Measurements from ENCODE around the gene RFTN1. TPM values are rescaled to one million over a fixed set of nuclear protein-coding genes. Genes with fewer than 3 reads are reported as not detected.

RFTN1 gene
- total RNA-seq, 2 experiments from 2014 or later: 59.9 to 63.4 TPM

DNA sequence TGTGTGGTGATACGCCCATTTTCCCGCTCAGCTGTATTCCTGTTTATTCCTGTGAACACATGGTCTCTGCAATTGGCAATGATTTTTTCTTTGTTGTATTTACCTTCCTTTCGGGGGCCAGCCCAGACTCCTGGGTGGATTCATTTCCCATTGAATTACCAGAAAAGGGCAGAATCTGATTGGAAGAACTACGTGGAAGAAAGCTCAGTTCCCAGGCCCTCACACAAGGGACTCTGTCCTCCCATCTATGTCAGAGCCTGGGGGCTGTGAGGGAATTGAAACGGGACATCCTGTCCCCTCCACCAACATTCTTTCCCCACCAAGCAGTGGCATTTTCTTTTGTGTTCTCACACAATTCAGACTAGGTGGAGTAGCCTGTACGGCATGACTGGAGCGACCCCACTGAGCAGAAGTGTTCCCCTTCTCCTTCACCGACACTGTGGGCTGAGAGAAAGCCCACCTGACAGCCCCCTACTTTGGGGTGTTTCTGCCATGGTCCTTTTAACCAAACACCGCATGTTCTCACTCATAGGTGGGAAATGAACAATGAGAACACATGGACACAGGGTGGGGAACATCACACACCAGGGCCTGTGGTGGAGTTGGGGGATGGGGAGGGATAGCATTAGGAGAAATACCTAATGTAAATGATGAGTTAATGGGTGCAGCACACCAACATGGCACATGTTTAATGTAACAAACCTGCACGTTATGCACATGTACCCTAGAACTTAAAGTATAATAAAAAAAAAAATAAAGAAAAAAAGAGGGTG, 32.1 kb upstream of the RFTN1 start:
- Mint-ChIP-seq H3K9me3 (ENCODE audit: insufficient read depth) (peaks cover 4% of the 10 kb centered on the region), H3K27me3 (ENCODE audit: low read depth) (peaks cover 7% of the 10 kb centered on the region), H3K36me3 (ENCODE audit: low read depth) (no peaks in the 10 kb centered on the region), H3K27ac (no peak overlapping the region), H3K4me1 (ENCODE audit: low read depth) (peaks cover 28% of the 10 kb centered on the region), H3K4me3 (no peak overlapping the region)
- ATAC-seq: no peak
- ChIA-PET CTCF (interaction anchor here (0.8 to 1.5 kb wide), 2 partner anchors 29 to 255 kb away, joined by 3 to 8 read pairs; no protein-coding TSS in a partner anchor), POLR2A (no interaction called here)
- DNase-seq: no peak

GRCh38 chr3:16543242-16543864, 29.9 kb upstream of the RFTN1 start:
- Mint-ChIP-seq H3K27me3 (ENCODE audit: low read depth) (peaks cover 19% of the 10 kb centered on the region), H3K4me3 (no peak overlapping the region), H3K27ac (no peak overlapping the region), H3K4me1 (ENCODE audit: low read depth) (peaks cover 23% of the 10 kb centered on the region), H3K36me3 (ENCODE audit: low read depth) (no peaks in the 10 kb centered on the region), H3K9me3 (ENCODE audit: insufficient read depth) (peaks cover 2% of the 10 kb centered on the region)
- CTCF ChIA-PET: interaction anchor here (0.8 kb wide), 1 partner anchor 253 kb away, joined by 3 read pairs; no protein-coding TSS in a partner anchor
- POLR2A ChIA-PET: interaction anchor here (0.8 to 1.0 kb wide), 2 partner anchors 97 to 242 kb away, joined by 3 read pairs; no protein-coding TSS in a partner anchor
- ATAC-seq (no peak), DNase-seq (no peak)

DNA sequence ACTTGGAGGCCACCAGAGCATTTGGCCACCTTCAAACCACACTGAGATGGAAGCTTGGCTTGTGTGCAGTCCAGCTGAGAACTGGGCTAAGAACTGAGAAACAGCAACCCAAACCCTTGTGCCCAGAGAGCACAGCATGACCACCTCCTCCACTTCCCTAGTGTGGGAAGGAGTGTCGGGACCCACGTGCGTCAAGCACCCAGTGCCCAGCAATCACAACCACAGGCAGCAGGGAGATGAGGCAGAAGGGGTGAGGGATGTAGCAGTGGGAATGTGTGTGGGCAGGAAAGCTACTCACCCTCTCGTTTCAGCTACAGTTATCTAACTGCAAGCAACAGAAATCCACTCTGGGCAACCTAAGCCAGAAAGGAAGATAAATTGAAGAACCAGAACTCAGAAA, 25.0 kb upstream of the RFTN1 start:
- no peak for DNase-seq
- Mint-ChIP-seq H3K27ac (no peak overlapping the region), H3K9me3 (ENCODE audit: insufficient read depth) (no peaks in the 10 kb centered on the region), H3K4me1 (ENCODE audit: low read depth) (peaks cover 3% of the 10 kb centered on the region), H3K4me3 (no peak overlapping the region), H3K36me3 (ENCODE audit: low read depth) (no peaks in the 10 kb centered on the region), H3K27me3 (ENCODE audit: low read depth) (peaks cover 40% of the 10 kb centered on the region)
- POLR2A ChIA-PET: interaction anchor here (0.9 kb wide), 1 partner anchor 22 kb away, joined by 3 read pairs; no protein-coding TSS in a partner anchor
- CTCF ChIA-PET: interaction anchor here (0.6 to 1.4 kb wide), 4 partner anchors 9 to 248 kb away, joined by 3 to 4 read pairs (median 4); no protein-coding TSS in a partner anchor
- ATAC-seq: no peak

DNA sequence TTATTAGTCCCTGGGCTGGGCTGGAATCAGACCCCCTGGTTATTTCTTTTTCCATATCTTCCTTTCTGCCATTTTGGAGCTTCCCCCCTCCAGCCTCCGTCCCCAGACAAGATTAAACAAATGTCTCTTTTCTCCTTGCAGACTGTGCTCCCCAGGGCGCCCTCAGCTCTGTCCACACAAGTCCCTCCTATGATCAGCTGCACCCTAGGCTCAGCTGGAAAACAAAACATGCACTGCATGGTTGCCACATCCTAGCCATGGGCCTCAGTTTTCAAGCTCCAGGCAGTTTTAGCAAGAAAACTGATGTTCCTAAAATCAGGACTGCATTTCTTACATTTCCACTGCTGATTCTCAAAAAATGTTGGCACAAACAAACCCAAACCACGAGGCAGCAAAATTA, 23.5 kb upstream of the RFTN1 start:
- Mint-ChIP-seq H3K4me3 (no peak overlapping the region), H3K4me1 (ENCODE audit: low read depth) (no peaks in the 10 kb centered on the region), H3K27me3 (ENCODE audit: low read depth) (peaks cover 41% of the 10 kb centered on the region), H3K36me3 (ENCODE audit: low read depth) (no peaks in the 10 kb centered on the region), H3K27ac (no peak overlapping the region), H3K9me3 (ENCODE audit: insufficient read depth) (no peaks in the 10 kb centered on the region)
- ChIA-PET CTCF (interaction anchor here (0.9 to 1.7 kb wide), 2 partner anchors 13 to 268 kb away, joined by 3 to 8 read pairs; no protein-coding TSS in a partner anchor), POLR2A (interaction anchor here (0.6 kb wide), 1 partner anchor 52 kb away, joined by 5 read pairs; no protein-coding TSS in a partner anchor)
- DNase-seq (peak; percentile 19), ATAC-seq (no peak)

DNA sequence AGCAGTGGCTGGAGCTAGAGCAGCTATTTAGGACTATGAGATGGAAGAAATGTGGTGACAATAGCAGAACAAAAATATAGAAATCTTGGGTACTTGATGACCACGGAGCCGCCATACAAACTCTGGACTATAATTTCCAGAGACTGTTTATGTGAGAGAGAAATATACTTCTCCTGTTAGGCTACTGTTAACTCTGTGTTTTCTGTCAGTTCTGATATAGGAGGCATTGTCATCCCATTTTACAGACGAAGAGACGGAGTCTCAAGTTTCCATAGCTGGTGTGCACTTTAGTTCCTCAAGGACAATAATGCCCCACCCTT, 22.8 kb upstream of the RFTN1 start:
- Mint-ChIP-seq H3K27me3 (ENCODE audit: low read depth) (peaks cover 40% of the 10 kb centered on the region), H3K4me3 (no peak overlapping the region)
- POLR2A ChIA-PET: interaction anchor here (1.1 kb wide), 1 partner anchor 246 kb away, joined by 3 read pairs; no protein-coding TSS in a partner anchor

GRCh38 chr3:16534640-16535262, 21.3 kb upstream of the RFTN1 start:
- DNase-seq (no peak), ATAC-seq (no peak)
- H3K36me3 Mint-ChIP-seq (ENCODE audit: low read depth): no peaks in the 10 kb centered on the region
- no peak overlapping the region for H3K4me3 Mint-ChIP-seq
- CTCF ChIA-PET: no interaction called here
- POLR2A ChIA-PET: no interaction called here
- H3K27ac Mint-ChIP-seq: no peak overlapping the region
- H3K9me3 Mint-ChIP-seq (ENCODE audit: insufficient read depth): no peaks in the 10 kb centered on the region
- peaks cover 36% of the 10 kb centered on the region for H3K27me3 Mint-ChIP-seq (ENCODE audit: low read depth)
- H3K4me1 Mint-ChIP-seq (ENCODE audit: low read depth): no peaks in the 10 kb centered on the region

More for the DNA sequence above, 22.8 kb upstream of the RFTN1 start:
- Mint-ChIP-seq H3K27ac (no peak overlapping the region), H3K9me3 (ENCODE audit: insufficient read depth) (no peaks in the 10 kb centered on the region), H3K36me3 (ENCODE audit: low read depth) (no peaks in the 10 kb centered on the region), H3K4me1 (ENCODE audit: low read depth) (no peaks in the 10 kb centered on the region)
- CTCF ChIA-PET: interaction anchor here (0.6 to 1.7 kb wide), 3 partner anchors 9 to 267 kb away, joined by 3 to 8 read pairs (median 3); no protein-coding TSS in a partner anchor
- DNase-seq: no peak
- ATAC-seq: no peak

DNA sequence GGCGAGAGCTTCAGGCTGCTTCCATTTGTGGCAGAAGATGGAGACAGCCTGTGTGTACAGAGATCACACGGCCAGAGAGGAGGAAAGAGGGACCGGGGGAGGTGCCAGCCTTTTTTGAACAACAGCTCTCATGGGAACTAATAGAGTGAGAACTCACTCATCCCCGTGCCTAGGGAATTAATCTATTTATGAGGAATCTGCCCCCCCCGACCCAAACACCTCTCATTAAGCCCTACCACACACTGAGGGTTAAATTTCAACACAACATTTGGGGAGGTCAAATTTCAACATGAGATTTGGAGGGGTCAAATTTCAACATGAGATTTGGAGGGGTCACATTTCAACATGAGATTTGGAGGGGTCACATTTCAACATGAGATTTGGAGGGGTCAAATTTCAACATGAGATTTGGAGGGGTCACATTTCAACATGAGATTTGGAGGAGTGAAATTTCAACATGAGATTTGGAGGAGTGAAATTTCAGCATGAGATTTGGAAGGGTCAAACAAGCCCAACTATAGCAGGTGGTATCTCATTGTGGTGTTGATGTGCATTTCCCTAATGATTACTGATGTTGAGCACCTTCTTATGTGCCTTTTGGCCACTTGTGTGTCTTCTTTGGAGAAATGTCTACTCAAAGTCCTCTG, 20.6 kb upstream of the RFTN1 start:
- Mint-ChIP-seq H3K4me1 (ENCODE audit: low read depth) (peaks cover 4% of the 10 kb centered on the region), H3K9me3 (ENCODE audit: insufficient read depth) (no peaks in the 10 kb centered on the region), H3K36me3 (ENCODE audit: low read depth) (no peaks in the 10 kb centered on the region), H3K27ac (no peak overlapping the region), H3K27me3 (ENCODE audit: low read depth) (peaks cover 34% of the 10 kb centered on the region), H3K4me3 (no peak overlapping the region)
- DNase-seq: no peak
- ChIA-PET POLR2A (no interaction called here), CTCF (no interaction called here)
- no peak for ATAC-seq

DNA sequence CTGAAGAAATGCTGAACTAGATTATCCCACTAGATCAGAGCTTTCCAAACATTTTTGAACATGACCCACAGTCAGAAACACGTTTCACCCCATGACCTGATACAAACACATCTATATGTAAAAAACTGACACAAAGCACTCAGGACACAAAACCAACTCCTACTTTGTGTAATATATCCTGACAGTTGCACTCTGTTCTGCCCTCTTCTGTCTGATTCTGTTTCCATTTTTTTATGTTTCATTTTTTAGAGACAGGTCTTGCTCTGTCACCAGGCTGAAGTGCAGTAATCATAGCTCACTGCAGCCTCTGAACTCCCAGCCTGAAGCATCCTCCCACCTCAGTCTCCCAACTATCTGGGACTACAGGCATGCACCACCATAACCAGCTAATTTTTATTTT, 15.8 kb upstream of the RFTN1 start:
- DNase-seq (no peak), ATAC-seq (no peak)
- Mint-ChIP-seq H3K27me3 (ENCODE audit: low read depth) (peaks cover 10% of the 10 kb centered on the region), H3K4me1 (ENCODE audit: low read depth) (peaks cover 17% of the 10 kb centered on the region), H3K36me3 (ENCODE audit: low read depth) (peaks cover 9% of the 10 kb centered on the region), H3K27ac (no peak overlapping the region), H3K9me3 (ENCODE audit: insufficient read depth) (no peaks in the 10 kb centered on the region), H3K4me3 (no peak overlapping the region)
- POLR2A ChIA-PET: interaction anchor here (1.2 kb wide), 1 partner anchor 17 kb away, joined by 4 read pairs; no protein-coding TSS in a partner anchor
- CTCF ChIA-PET: interaction anchor here (0.9 to 2.3 kb wide), 17 partner anchors 8 to 265 kb away, joined by 3 to 10 read pairs (median 4); partner anchors contain the start of genes DPH3 and OXNAD1

GRCh38 chr3:16528581-16528993, 15.1 kb upstream of the RFTN1 start:
- no peak for DNase-seq
- Mint-ChIP-seq H3K9me3 (ENCODE audit: insufficient read depth) (peaks cover under 1% of the 10 kb centered on the region), H3K27ac (no peak overlapping the region), H3K4me3 (no peak overlapping the region), H3K36me3 (ENCODE audit: low read depth) (peaks cover 10% of the 10 kb centered on the region), H3K4me1 (ENCODE audit: low read depth) (peaks cover 17% of the 10 kb centered on the region), H3K27me3 (ENCODE audit: low read depth) (peaks cover 7% of the 10 kb centered on the region)
- ChIA-PET CTCF (interaction anchor here (1.2 to 2.3 kb wide), 7 partner anchors 12 to 259 kb away, joined by 4 to 10 read pairs (median 5); no protein-coding TSS in a partner anchor), POLR2A (interaction anchor here (1.2 kb wide), 1 partner anchor 17 kb away, joined by 4 read pairs; no protein-coding TSS in a partner anchor)
- ATAC-seq: no peak

- ATAC-seq (no peak), DNase-seq (no peak)
- CTCF ChIA-PET: interaction anchor here (0.6 to 2.8 kb wide), 4 partner anchors 12 to 137 kb away, joined by 3 to 12 read pairs (median 4); no protein-coding TSS in a partner anchor
- Mint-ChIP-seq H3K4me1 (ENCODE audit: low read depth) (peaks cover 18% of the 10 kb centered on the region), H3K36me3 (ENCODE audit: low read depth) (peaks cover 14% of the 10 kb centered on the region), H3K27ac (no peak overlapping the region), H3K27me3 (ENCODE audit: low read depth) (peaks cover 5% of the 10 kb centered on the region), H3K9me3 (ENCODE audit: insufficient read depth) (peaks cover 4% of the 10 kb centered on the region), H3K4me3 (no peak overlapping the region)
- POLR2A ChIA-PET: no interaction called here
Observed at GRCh38 chr3:16528106-16528505, 14.6 kb upstream of the RFTN1 start.

DNA sequence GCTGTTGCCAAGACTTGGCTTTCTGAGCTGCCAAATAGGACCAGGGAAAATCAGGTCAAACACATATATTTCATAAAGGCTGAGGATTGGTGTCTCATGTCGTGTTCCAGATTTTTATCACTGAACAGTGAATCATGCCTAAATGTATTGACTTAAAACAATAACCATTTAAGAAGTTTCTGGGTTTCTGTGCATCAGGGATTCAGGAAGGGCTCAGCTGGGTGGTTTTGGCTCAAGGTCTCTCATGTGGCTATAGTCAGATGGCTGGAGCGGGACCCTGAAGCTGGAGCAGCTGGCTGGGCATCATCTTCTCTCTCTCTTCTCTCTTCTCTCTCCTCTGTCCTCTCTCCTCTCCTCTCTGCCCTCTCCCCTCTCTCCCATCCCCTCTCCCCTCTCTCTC, 10.7 kb upstream of the RFTN1 start:
- DNase-seq (no peak), ATAC-seq (no peak)
- H3K4me3 Mint-ChIP-seq: no peak overlapping the region
- no peak overlapping the region for H3K27ac Mint-ChIP-seq
- peaks cover 21% of the 10 kb centered on the region for H3K36me3 Mint-ChIP-seq (ENCODE audit: low read depth)
- H3K9me3 Mint-ChIP-seq (ENCODE audit: insufficient read depth): peaks cover 17% of the 10 kb centered on the region
- ChIA-PET CTCF (interaction anchor here (1.0 to 1.9 kb wide), 5 partner anchors 12 to 255 kb away, joined by 3 to 7 read pairs (median 3); no protein-coding TSS in a partner anchor), POLR2A (no interaction called here)
- H3K4me1 Mint-ChIP-seq (ENCODE audit: low read depth): peaks cover 43% of the 10 kb centered on the region
- H3K27me3 Mint-ChIP-seq (ENCODE audit: low read depth): no peaks in the 10 kb centered on the region
